GM10847 (cell line): Measurements from ENCODE around the gene SHE.

Experiments
- POLR2A ChIP-seq: IDR thresholded peaks from 2 replicates; pipeline ENCODE4 v1.6.1; 2011; ENCODE audit not compliant: insufficient read length; ENCODE audit errors: extremely low read depth

SHE gene

GRCh38 chr1:154492115-154492514 is 10.1 kb downstream of the SHE start:
- TF ChIP-seq POLR2A: no peak

- no peak for TF ChIP-seq POLR2A
Measured at GRCh38 chr1:154490317-154490716, 11.9 kb downstream of the SHE start.

DNA sequence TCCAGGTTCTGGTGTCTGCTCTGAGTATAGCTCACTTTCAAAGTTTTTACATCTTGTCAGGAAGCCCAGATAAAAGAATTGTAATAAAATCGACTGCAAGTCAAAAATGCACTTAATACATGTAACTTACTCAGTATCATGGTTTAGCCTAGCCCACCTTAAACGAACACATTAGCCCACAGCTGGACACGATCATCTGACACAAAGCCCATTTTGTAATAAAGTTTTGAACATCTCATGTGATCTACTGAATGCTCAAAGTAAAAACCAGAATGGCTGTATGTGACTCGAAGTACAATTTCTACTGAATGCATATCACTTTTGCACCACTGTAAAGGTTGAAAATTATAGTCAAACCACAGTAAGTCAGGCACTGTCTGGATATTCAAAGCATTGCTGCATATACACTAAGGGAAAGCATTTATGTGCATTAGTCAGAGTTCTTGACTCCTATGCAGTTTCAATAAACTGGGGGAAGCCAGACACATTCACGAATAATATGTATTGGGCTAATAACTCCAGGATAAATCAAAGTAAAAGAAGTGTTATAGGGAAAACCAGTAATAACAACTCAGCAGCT is 12.4 kb downstream of the SHE start:
- TF ChIP-seq POLR2A: no peak

DNA sequence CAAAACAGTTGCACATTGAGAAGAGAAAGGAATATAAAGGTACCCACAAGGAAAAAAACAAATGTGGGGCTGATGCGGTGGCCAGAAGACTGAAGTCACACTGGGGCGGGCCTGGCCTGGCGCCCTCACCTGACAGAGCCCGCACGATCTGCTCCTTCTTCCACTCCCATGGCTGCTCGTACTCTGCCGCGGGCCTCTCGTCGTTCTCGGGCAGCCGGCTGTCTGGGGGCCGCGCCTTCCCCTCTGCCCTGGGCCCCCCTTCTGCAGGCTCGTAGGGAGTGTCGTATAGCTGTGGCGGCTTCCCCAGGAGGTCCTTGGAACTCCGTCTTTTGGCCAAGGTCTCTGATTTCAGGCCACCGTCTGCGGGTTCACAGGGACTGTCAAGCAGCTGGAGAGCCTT is 13.3 kb downstream of the SHE start:
- TF ChIP-seq POLR2A: no peak

- TF ChIP-seq POLR2A: no peak
Measured at GRCh38 chr1:154485910-154486496, 16.2 kb downstream of the SHE start.

- no peak for TF ChIP-seq POLR2A
Measured at GRCh38 chr1:154485106-154485505, 17.1 kb downstream of the SHE start.

- no peak for TF ChIP-seq POLR2A
Measured at GRCh38 chr1:154483941-154484803, 18.0 kb downstream of the SHE start.

- TF ChIP-seq POLR2A: no peak
Measured at GRCh38 chr1:154481053-154481452, 21.2 kb downstream of the SHE start.

- no peak for TF ChIP-seq POLR2A
Measured at GRCh38 chr1:154479764-154480421, 22.3 kb downstream of the SHE start.

- TF ChIP-seq POLR2A: no peak
Measured at GRCh38 chr1:154478639-154479038, 23.6 kb downstream of the SHE start.

DNA sequence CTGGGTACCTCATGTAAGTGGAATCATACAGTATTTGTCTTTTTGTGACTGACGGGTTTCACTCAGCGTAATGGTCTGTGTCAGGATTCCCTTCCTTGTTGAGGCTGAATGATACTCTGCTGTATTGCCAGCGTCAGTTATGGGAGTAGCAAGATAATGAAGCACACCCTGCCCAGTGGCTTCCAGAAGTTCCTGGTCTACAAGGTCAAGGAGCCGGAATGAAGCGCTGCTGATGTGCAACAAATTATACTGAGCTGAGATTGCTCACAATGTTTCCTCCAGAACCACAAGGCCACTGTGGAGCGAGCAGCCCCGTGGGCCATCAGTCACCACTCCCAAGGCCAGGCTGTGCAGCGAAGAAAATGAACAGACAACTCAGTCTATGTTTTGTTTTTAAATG is 24.2 kb downstream of the SHE start:
- no peak for TF ChIP-seq POLR2A

DNA sequence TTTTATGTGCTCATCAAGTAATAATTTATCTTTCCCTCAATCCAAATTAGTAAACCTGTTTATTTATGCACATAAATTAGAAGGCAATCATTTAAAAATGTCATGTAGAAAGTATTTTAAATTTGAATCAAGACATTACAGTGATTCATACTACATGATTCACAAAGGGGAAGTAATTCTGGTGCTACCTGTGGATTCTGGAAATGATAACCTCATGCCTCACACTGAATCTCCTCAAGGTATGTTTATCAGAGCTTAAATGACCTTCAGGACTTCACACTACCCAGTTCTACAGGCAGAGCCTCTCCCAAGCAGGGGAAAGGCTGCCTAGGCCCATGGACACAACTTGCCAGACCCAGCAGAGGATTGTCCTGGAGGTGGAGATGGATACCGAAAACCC is 25.4 kb downstream of the SHE start:
- TF ChIP-seq POLR2A: no peak

GRCh38 chr1:154474802-154475201 is 27.4 kb downstream of the SHE start:
- no peak for TF ChIP-seq POLR2A

GRCh38 chr1:154471304-154471703 is 30.9 kb downstream of the SHE start:
- TF ChIP-seq POLR2A: no peak

DNA sequence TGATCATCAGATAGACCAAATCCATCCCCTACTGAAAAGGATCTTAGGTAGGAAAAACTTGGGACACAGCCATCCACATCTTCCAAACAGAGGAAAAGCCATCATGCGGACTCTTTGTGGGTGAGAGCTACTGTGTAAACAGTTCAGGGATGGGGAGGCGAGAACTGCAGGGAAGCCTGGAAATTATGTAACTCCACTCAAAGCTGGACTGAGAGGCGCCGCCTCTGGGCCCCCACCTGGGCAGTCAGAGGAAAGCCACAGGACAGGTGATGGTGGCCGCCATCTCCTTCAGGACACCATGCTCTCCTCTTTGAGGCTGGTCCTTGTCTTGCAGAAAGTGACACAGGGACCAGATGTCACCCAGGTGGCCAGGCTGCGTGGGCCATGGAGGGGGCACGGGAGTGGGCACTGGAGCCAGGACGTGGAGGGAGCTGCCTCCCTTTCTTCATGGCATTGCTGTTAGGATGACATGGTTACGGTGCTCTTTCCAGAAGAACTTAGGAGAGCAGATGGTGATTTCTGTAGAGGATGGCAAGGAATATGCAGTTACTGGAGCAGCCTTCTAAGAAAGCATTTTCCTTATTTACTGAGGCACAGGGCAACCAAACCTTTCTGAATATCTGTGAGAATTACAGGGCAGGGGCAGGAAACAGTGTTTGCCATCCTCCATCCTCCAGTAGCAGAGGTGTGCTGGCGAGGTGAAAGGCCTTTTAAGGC is 32.2 kb downstream of the SHE start:
- no peak for TF ChIP-seq POLR2A
